LNCaP clone FGC (cell line): ENCODE measurements around the gene SLC38A3.

Source experiments
- DNase-seq: peaks from one replicate; pipeline ENCODE4 v3.0.0-alpha.2; 2011; ENCODE audit warnings: low read depth
- H3K4me3 ChIP-seq: 2 replicates; pipeline ENCODE4 v1.5.1; 2011; ENCODE audit warnings: mild to moderate bottlenecking, low read depth, low read length, control low read depth
- TF ChIP-seq, protein P1 (sequence below): IDR thresholded peaks from 2 replicates; pipeline ENCODE4 v1.5.1; 2012; ENCODE audit warnings: mild to moderate bottlenecking; ENCODE audit not compliant: control insufficient read depth, insufficient read depth; ENCODE audit errors: extremely low read depth

SLC38A3 gene

DNA sequence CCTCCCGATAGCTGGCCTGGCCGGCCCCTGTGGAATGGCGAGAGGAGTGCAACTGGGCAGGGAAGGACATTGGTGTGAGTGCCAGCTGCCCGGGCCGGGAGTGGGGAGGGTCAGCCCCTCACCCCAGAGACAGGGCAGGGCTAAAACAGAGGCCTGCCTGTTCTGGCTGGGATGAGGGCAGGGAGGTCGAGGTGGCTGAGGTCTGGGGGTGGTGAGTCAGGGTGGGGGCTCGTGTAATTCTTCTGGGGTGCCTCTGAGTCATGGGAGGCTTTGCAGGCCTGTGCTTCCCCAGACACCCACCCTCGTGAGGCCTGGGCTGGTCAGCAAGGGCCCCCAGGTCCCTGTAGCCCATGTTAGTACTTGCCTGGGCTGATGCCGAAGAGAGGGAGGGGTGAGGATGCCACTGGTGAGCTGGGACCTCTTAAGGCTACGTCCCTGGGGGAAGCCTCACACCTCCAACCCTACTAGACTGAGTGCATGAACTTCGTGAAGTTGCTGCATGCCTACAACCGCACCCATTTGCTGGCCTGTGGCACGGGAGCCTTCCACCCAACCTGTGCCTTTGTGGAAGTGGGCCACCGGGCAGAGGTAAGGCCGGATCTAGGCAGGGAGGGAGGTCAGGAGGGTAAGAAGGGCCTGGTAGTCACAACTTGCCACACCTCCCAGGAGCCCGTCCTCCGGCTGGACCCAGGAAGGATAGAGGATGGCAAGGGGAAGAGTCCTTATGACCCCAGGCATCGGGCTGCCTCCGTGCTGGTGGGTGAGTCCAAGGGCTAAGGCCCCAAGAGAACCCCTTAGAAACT, 65.6 kb downstream of the SLC38A3 start:
- no peak for DNase-seq
- TF ChIP-seq, protein P1, sequence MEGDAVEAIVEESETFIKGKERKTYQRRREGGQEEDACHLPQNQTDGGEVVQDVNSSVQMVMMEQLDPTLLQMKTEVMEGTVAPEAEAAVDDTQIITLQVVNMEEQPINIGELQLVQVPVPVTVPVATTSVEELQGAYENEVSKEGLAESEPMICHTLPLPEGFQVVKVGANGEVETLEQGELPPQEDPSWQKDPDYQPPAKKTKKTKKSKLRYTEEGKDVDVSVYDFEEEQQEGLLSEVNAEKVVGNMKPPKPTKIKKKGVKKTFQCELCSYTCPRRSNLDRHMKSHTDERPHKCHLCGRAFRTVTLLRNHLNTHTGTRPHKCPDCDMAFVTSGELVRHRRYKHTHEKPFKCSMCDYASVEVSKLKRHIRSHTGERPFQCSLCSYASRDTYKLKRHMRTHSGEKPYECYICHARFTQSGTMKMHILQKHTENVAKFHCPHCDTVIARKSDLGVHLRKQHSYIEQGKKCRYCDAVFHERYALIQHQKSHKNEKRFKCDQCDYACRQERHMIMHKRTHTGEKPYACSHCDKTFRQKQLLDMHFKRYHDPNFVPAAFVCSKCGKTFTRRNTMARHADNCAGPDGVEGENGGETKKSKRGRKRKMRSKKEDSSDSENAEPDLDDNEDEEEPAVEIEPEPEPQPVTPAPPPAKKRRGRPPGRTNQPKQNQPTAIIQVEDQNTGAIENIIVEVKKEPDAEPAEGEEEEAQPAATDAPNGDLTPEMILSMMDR = no peak
- no peak overlapping the region for H3K4me3 ChIP-seq
